ENCODE results near the gene FARP1.
A peak's percentile ranks its signal among the peaks of the same experiment; 100 is the strongest.

The FARP1 gene

DNA sequence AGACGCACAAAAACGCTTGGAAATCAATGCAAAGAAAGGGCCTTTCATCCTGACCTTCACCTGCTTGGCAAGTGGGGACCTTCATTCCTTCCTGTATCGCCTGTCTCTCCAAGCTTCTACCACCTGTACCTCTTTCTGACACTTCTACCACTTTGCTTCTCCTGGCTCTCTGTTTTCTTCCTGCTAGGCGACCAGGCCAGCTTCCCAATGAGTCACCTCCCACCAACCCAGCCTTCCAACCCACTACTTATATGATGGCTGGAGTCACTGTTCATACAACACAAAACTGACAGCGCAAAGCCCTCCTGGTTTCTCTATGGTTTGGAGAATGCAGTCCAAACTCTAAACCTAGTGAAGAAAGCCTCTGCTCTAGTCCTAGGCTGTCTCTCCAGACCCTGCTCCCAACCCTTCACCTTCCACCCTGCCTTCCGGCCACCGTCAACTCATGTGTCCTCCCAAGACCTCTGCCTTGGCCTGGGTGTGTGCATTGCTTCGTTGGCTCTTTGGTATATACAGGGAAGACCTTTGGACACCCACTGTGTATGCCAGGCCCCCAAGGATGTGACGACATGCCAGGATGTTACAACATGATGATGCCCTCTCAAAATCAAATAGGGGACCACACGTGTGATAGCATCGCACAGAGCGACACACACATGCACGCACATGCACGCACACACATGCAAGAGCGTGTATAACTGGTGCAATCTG is 285.5 kb downstream of the FARP1 start:
- TF ChIP-seq, protein P1, sequence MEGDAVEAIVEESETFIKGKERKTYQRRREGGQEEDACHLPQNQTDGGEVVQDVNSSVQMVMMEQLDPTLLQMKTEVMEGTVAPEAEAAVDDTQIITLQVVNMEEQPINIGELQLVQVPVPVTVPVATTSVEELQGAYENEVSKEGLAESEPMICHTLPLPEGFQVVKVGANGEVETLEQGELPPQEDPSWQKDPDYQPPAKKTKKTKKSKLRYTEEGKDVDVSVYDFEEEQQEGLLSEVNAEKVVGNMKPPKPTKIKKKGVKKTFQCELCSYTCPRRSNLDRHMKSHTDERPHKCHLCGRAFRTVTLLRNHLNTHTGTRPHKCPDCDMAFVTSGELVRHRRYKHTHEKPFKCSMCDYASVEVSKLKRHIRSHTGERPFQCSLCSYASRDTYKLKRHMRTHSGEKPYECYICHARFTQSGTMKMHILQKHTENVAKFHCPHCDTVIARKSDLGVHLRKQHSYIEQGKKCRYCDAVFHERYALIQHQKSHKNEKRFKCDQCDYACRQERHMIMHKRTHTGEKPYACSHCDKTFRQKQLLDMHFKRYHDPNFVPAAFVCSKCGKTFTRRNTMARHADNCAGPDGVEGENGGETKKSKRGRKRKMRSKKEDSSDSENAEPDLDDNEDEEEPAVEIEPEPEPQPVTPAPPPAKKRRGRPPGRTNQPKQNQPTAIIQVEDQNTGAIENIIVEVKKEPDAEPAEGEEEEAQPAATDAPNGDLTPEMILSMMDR (IDR thresholded peaks at IDR 0.05): no peak

DNA sequence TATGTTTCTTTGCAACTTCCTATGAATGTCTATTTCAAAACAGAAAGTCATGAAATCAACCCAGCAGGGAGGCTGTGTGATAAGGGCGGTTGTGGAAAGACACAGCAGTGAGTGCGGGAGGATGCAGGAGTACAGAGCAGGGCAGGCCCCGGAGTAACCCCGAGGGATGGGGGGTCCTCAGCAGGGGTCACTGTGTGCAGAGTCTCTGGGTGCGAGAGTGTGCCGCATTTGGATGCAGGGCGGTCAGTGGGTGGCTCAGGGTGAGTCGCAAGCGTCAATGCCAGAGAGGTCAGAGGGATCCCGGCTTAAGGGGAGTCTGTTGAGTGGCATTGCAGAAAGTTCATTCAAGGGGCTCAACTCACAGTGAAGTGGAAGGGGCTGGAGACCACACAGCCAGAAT is 286.2 kb downstream of the FARP1 start:
- Histone ChIP-seq H3K4me1 (ENCODE audit: control insufficient read depth in 1 of 2, insufficient read depth in 1 of 2, low read depth in 1 of 2, low read length in 1 of 2) (peaks cover 46 to 52% of the 10 kb centered on the region in 2 experiments), H3K27me3 (no peaks in the 10 kb centered on the region), H3K4me3 (ENCODE audit: low read depth in 1 of 2, low read length in 1 of 2) (no peak overlapping the region), H3K27ac (peak overlapping the region; percentile 49), H3K9me3 (no peaks in the 10 kb centered on the region), H3K36me3 (no peaks in the 10 kb centered on the region)
- TF ChIP-seq, protein P1 (IDR thresholded peaks at IDR 0.05): no peak

More for the DNA sequence above, 285.5 kb downstream of the FARP1 start:
- no peak overlapping the region for H3K4me3 ChIP-seq (ENCODE audit: low read depth in 1 of 2, low read length in 1 of 2)
- H3K27me3 ChIP-seq: no peaks in the 10 kb centered on the region
- no peaks in the 10 kb centered on the region for H3K9me3 ChIP-seq
- H3K36me3 ChIP-seq: no peaks in the 10 kb centered on the region
- no peak overlapping the region for H3K27ac ChIP-seq
- peaks cover 46 to 52% of the 10 kb centered on the region in 2 experiments for H3K4me1 ChIP-seq (ENCODE audit: control insufficient read depth in 1 of 2, insufficient read depth in 1 of 2, low read depth in 1 of 2, low read length in 1 of 2)

DNA sequence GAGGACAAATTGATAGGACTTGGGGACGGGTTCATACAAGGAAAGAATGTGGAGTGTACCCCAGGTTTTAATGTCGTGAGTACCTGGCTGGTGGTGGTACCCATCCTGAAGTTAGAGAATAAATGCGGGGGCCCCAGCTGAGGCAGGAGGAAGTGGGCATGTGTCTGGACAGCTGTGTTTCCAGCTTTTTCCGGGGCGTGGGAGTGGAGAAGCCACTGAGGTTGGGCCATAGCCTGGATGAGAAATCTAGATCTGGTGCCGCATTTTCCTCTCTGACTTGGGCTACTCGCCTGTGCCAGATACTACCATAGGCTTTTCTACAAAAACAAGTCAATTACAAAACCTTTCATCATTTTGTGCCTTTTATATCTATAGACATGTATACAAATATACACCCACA is 286.6 kb downstream of the FARP1 start:
- no peaks in the 10 kb centered on the region for H3K36me3 ChIP-seq
- H3K9me3 ChIP-seq: no peaks in the 10 kb centered on the region
- peak overlapping the region; percentile 49 for H3K27ac ChIP-seq
- no peaks in the 10 kb centered on the region for H3K27me3 ChIP-seq
- H3K4me1 ChIP-seq (ENCODE audit: control insufficient read depth in 1 of 2, insufficient read depth in 1 of 2, low read depth in 1 of 2, low read length in 1 of 2): peaks cover 46 to 52% of the 10 kb centered on the region in 2 experiments
- TF ChIP-seq, protein P1 (IDR thresholded peaks at IDR 0.05): no peak
- H3K4me3 ChIP-seq (ENCODE audit: low read depth in 1 of 2, low read length in 1 of 2): no peak overlapping the region

DNA sequence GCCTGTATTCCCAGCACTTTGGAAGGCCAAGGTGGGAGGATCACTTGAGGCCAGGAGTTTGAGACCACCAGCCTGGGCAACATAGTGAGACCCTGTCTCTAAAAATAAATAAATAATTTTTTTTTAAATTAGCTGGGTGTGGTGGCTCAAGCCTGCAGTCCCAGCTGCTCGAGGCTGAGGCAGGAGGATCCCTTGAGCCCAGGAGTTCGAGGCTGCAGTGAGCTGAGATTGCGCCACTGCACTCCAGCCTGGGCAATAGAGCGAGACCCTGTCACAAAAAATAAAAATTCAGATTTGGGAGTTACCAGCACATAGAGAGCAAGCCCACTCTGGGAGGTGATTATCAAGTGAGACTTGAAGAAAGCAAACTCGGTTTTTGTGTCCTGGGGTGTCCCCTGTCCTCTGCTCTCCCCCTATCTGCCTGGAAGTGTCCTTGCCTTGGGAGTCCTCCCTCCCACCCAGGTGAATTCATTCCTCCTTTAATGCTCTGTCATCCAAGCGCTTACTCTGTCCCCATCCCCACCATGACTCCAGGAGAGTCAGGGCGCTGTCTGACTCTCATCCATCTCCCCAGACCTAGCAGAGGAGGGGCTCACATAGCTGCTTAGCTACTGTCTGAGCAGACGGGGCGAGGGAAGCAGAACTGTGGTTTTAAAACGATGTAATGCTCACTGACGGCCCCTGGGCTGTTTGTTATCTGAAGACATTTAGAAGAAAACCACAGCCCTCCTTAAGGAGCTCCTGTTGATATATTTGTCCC is 287.3 kb downstream of the FARP1 start:
- peaks cover 46 to 52% of the 10 kb centered on the region in 2 experiments for H3K4me1 ChIP-seq (ENCODE audit: control insufficient read depth in 1 of 2, insufficient read depth in 1 of 2, low read depth in 1 of 2, low read length in 1 of 2)
- H3K9me3 ChIP-seq: no peaks in the 10 kb centered on the region
- TF ChIP-seq, protein P1 (IDR thresholded peaks at IDR 0.05): no peak
- no peak overlapping the region for H3K4me3 ChIP-seq (ENCODE audit: low read depth in 1 of 2, low read length in 1 of 2)
- no peaks in the 10 kb centered on the region for H3K36me3 ChIP-seq
- peak overlapping the region; percentile 49 for H3K27ac ChIP-seq
- H3K27me3 ChIP-seq: no peaks in the 10 kb centered on the region

DNA sequence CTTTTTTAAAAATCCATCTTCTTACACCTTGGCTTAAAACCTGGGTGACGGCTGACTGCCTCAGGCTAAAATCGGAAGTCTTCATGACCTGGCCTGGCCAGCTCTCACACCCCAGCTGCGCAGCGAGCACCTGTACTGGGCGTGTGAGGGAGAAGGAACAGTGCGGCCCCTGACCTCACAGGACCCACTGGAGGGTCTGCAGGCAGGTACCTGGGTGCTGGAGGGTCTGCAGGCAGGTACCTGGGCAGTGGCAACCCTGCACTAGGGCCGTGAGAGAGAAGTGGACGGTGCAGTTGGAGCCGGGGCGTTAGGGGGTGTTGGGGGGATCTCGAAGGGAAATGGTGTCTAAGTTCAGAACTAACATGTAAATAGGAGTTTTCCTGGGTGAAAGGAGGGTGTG is 289.7 kb downstream of the FARP1 start:
- TF ChIP-seq, protein P1 (IDR thresholded peaks at IDR 0.05): no peak
- Histone ChIP-seq H3K9me3 (no peaks in the 10 kb centered on the region), H3K27ac (no peak overlapping the region), H3K36me3 (no peaks in the 10 kb centered on the region), H3K4me3 (ENCODE audit: low read depth in 1 of 2, low read length in 1 of 2) (no peak overlapping the region), H3K27me3 (no peaks in the 10 kb centered on the region), H3K4me1 (ENCODE audit: control insufficient read depth in 1 of 2, insufficient read depth in 1 of 2, low read depth in 1 of 2, low read length in 1 of 2) (peaks cover 34 to 36% of the 10 kb centered on the region in 2 experiments)

All from neutrophil (primary cell).